IMR-90 (cell line): ENCODE measurements around the gene DNAH5. TPM values are rescaled to one million over a fixed set of nuclear protein-coding genes. Genes with fewer than 3 reads are reported as not detected.

Experiments
- ATAC-seq: fragments of 200-7000 bp; cut with Tn5 transposase; 2 replicates; pipeline ENCODE4 v1.9.1; 2020; ENCODE audit warnings: low read depth, mild to moderate bottlenecking, moderate library complexity
- BruUV-seq: library from RNA; stranded (reverse); fragments of 400-500 nt; replicated peaks from 2 replicates; lab custom pipeline; 2021; lab: Mats Ljungman, UMichigan
- CTCF ChIA-PET: fragments of 300-600 bp; formaldehyde crosslinking; extraction: SDS; loops from one replicate; lab custom pipeline; 2021; ENCODE audit warnings: antibody characterized with exemption; lab: Yijun Ruan, JAX
- POLR2A ChIA-PET: fragments of 300-600 bp; sonication (Branson Sonifier 250); formaldehyde crosslinking; loops from one replicate; lab custom pipeline; 2022; ENCODE audit warnings: antibody characterized with exemption; ENCODE audit not compliant: unreplicated experiment; lab: Charles Lee
- DNase-seq: peaks from one replicate; pipeline ENCODE4 v3.0.0; 2013
- H2AFZ ChIP-seq: replicated peaks from 2 replicates; pipeline ENCODE3; 2013; ENCODE audit warnings: low read length, mild to moderate bottlenecking; ENCODE audit not compliant: poor library complexity
- H2AK5ac ChIP-seq: 2 replicates; pipeline ENCODE4 v1.6.1; 2013; ENCODE audit warnings: low read depth, low read length, inconsistent platforms
- H2AK9ac ChIP-seq: replicated peaks from 2 replicates; pipeline ENCODE3; 2013; ENCODE audit warnings: mild to moderate bottlenecking, low read depth, low read length, moderate library complexity; ENCODE audit not compliant: poor library complexity
- H2BK120ac ChIP-seq: 2 replicates; pipeline ENCODE4 v1.6.1; 2013; ENCODE audit warnings: low read depth, low read length, inconsistent platforms
- H2BK15ac ChIP-seq: 3 replicates; pipeline ENCODE4 v1.6.1; 2013; ENCODE audit warnings: low read depth, low read length, inconsistent platforms
- H2BK20ac ChIP-seq: 2 replicates; pipeline ENCODE4 v1.6.1; 2013; ENCODE audit warnings: low read depth, mild to moderate bottlenecking, inconsistent platforms, low read length, moderate library complexity
- H2BK5ac ChIP-seq: 2 replicates; pipeline ENCODE4 v1.6.1; 2013; ENCODE audit warnings: mild to moderate bottlenecking, low read depth, low read length, inconsistent platforms; ENCODE audit not compliant: poor library complexity, severe bottlenecking
- H3K14ac ChIP-seq: replicated peaks from 2 replicates; pipeline ENCODE4 v1.6.1; 2013; ENCODE audit warnings: low read depth, low read length, inconsistent platforms
- H3K18ac ChIP-seq: 2 replicates; pipeline ENCODE4 v1.6.1; 2013; ENCODE audit warnings: low read depth, low read length, control low read depth
- H3K23ac ChIP-seq: 2 replicates; pipeline ENCODE4 v1.6.1; 2013; ENCODE audit warnings: low read depth, low read length, inconsistent platforms
- H3K27ac ChIP-seq: 2 replicates; pipeline ENCODE4 v1.5.1; 2013; ENCODE audit warnings: mild to moderate bottlenecking, control low read depth, low read length; ENCODE audit not compliant: insufficient read depth
- H3K27me3 ChIP-seq: 2 replicates; pipeline ENCODE4 v1.6.1; 2013; ENCODE audit warnings: low read length; ENCODE audit not compliant: control insufficient read depth, insufficient read depth
- H3K36me3 ChIP-seq: 2 replicates; pipeline ENCODE4 v1.6.1; 2013; ENCODE audit warnings: low read length, mixed read lengths; ENCODE audit not compliant: control insufficient read depth, insufficient read depth
- H3K4ac ChIP-seq: 2 replicates; pipeline ENCODE4 v1.6.1; 2013; ENCODE audit warnings: low read depth, low read length, inconsistent platforms
- H3K4me1 ChIP-seq: 2 replicates; pipeline ENCODE4 v1.6.1; 2013; ENCODE audit warnings: low read length, mixed read lengths; ENCODE audit not compliant: control insufficient read depth, insufficient read depth
- H3K4me2 ChIP-seq: 2 replicates; pipeline ENCODE4 v1.6.1; 2013; ENCODE audit warnings: low read depth, mild to moderate bottlenecking, control low read depth, low read length, moderate library complexity
- H3K4me3 ChIP-seq: 2 replicates; pipeline ENCODE4 v1.5.1; 2013; ENCODE audit warnings: low read depth, mild to moderate bottlenecking, control low read depth, low read length, moderate library complexity; ENCODE audit not compliant: insufficient read depth
- H3K56ac ChIP-seq: 2 replicates; pipeline ENCODE4 v1.6.1; 2013; ENCODE audit warnings: low read length, inconsistent platforms; ENCODE audit not compliant: insufficient read depth; ENCODE audit errors: extremely low read depth
- H3K79me1 ChIP-seq, 2 experiments: 2 replicates each; pipeline ENCODE4 v1.6.1; 2013; ENCODE audit warnings: low read length in 2 of 2, inconsistent platforms in 1 of 2, low read depth in 1 of 2
- H3K9ac ChIP-seq: 2 replicates; pipeline ENCODE4 v1.6.1; 2013; ENCODE audit warnings: low read depth, low read length, control low read depth
- H3K9me1 ChIP-seq: 2 replicates; pipeline ENCODE4 v1.6.1; 2013; ENCODE audit warnings: low read length, inconsistent platforms; ENCODE audit not compliant: insufficient read depth
- H3K9me3 ChIP-seq: 2 replicates; pipeline ENCODE4 v1.6.1; 2013; ENCODE audit warnings: low read length; ENCODE audit not compliant: control insufficient read depth, insufficient read depth
- H4K20me1 ChIP-seq: 2 replicates; pipeline ENCODE4 v1.6.1; 2013; ENCODE audit warnings: low read length, inconsistent platforms; ENCODE audit not compliant: insufficient read depth
- H4K5ac ChIP-seq: 2 replicates; pipeline ENCODE4 v1.6.1; 2013; ENCODE audit warnings: mild to moderate bottlenecking, low read depth, low read length, control low read depth
- H4K8ac ChIP-seq, 2 experiments: 2 replicates each; pipeline ENCODE4 v1.6.1; 2013; ENCODE audit warnings: low read depth in 2 of 2, low read length in 2 of 2, control low read depth in 1 of 2, inconsistent platforms in 1 of 2
- H4K91ac ChIP-seq: 2 replicates; pipeline ENCODE4 v1.6.1; 2013; ENCODE audit warnings: low read depth, low read length, inconsistent platforms; ENCODE audit not compliant: insufficient read depth
- MAFK ChIP-seq: IDR thresholded peaks from 2 replicates; pipeline ENCODE4 v1.6.1; 2012; ENCODE audit warnings: low read depth, low read length, improper control_type of control experiment
- MAZ ChIP-seq: IDR thresholded peaks from 2 replicates; pipeline ENCODE4 v1.6.1; 2012; ENCODE audit warnings: low read depth, mild to moderate bottlenecking, low read length, improper control_type of control experiment, moderate library complexity, borderline replicate concordance
- RFX5 ChIP-seq: IDR thresholded peaks from 2 replicates; pipeline ENCODE4 v1.8.0; 2012; ENCODE audit warnings: low read depth, mild to moderate bottlenecking, low read length, moderate library complexity
- WGBS, 2 experiments: methylation state at CpG; one replicate each; pipeline versions ENCODE4 v1.1.5 to v1.1.7; 2013; ENCODE audit warnings: missing lambda C conversion rate in 2 of 2; ENCODE audit not compliant: insufficient read length in 1 of 2; ENCODE audit errors: extremely low coverage in 2 of 2; 5-methylcytosine and 5-hydroxymethylcytosine counted together
- dilution Hi-C: fragments of 300-500 bp; cut with HindIII; formaldehyde crosslinking; loops from one replicate; pipeline ENCODE4 v1.14.3; 2018; ENCODE audit warnings: low sequenced_read_pairs; ENCODE audit not compliant: unreplicated experiment
- in situ Hi-C: fragments of 300-500 bp; cut with MboI; formaldehyde crosslinking; loops from 3 replicates; pipeline ENCODE4 v1.14.3; 2019; ENCODE audit warnings: low sequenced_read_pairs, inconsistent platforms, mixed read lengths
- intact Hi-C: fragments of 100-400 bp; cut with micrococcal nuclease; formaldehyde crosslinking; loops from 2 replicates; pipeline ENCODE4 v1.10.0; 2022
- polyA plus RNA-seq, 3 experiments: library from polyadenylated mRNA; depleted of rRNA; stranded (reverse); fragments of >200 nt; gene quantifications; 2 replicates each; pipeline ENCODE4 v1.2.3, GENCODE V29; 2012; ENCODE audit warnings: low replicate concordance in 1 of 3
- total RNA-seq: library from RNA; depleted of rRNA; stranded (reverse); fragments of >200 nt; gene quantifications from 2 replicates; pipeline ENCODE4 v1.2.3, GENCODE V29; 2012

The DNAH5 gene
- total and polyA plus RNA-seq, 2 of the 4 experiments (the other 2 are of a cell fraction), result 1.9 to 4.3 TPM

DNA sequence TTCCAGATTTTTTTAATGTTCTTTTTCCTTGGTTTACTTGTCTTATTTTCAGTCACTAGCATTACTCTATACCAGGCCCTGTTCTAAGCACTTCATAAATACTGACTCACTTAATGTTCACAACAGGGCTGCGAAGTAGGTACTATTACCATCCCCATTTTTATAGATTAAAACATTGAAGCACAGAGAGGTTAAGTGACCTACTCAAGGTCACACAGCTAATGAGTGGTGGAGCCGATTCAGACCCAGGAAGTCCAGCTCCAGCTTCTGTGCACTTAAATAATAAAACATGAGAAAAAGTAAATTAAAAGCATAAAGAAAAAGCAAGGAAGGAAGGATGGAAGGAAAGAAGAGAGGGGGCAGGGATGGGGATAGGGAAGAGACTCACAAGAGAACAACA, 45.3 kb upstream of the DNAH5 start:
- no peaks in the 10 kb centered on the region for H3K9me3 ChIP-seq
- no peak overlapping the region for H3K4me3 ChIP-seq
- H3K4me1 ChIP-seq, result peaks cover 25% of the 10 kb centered on the region
- no peaks in the 10 kb centered on the region for H3K36me3 ChIP-seq
- intact Hi-C loops (loop anchor here (2.0 to 10.0 kb wide), 5 partner anchors 119 to 657 kb away; no protein-coding TSS in a partner anchor), dilution Hi-C loops (no loop called here), in situ Hi-C loops (loop anchor here (5.0 to 25.0 kb wide), 2 partner anchors 152 to 672 kb away; partner anchors contain the start of genes OTULIN and TRIO)
- peak overlapping the region; percentile 44 to 66; a peak in 3 of 4 replicates for H4K8ac ChIP-seq
- no peak overlapping the region for H3K9ac ChIP-seq
- H4K5ac ChIP-seq, result peak overlapping the region; percentile 68
- peaks cover 36 to 72% of the 10 kb centered on the region in 2 experiments for H3K79me1 ChIP-seq
- peak overlapping the region; percentile 87 for H2AK5ac ChIP-seq
- 0 out of 2 replicates have a peak, but pooled peaks cover 4% of the 10 kb centered on the region for H4K20me1 ChIP-seq
- peak overlapping the region; percentile 80 for H3K18ac ChIP-seq
- BruUV-seq, result no TSS peak
- H3K27ac ChIP-seq, result peak overlapping the region; percentile 34
- H4K91ac ChIP-seq, result peak overlapping the region; percentile 67
- no peak for DNase-seq
- no peaks in the 10 kb centered on the region for H3K27me3 ChIP-seq
- no peak overlapping the region for H2AK9ac ChIP-seq
- H3K56ac ChIP-seq, result no peak overlapping the region
- peak overlapping the region; percentile 92 for H2BK120ac ChIP-seq
- TF ChIP-seq MAZ (no peak), MAFK (no peak), RFX5 (no peak)
- ATAC-seq, result no peak
- H3K14ac ChIP-seq, result 0 out of 2 replicates have a peak overlapping the region, but pooled peaks have one; percentile 12
- CTCF ChIA-PET, result no interaction called here
- peaks cover 16% of the 10 kb centered on the region for H3K9me1 ChIP-seq
- H3K23ac ChIP-seq, result peak overlapping the region; percentile 50; the same call in 1 of the 2 replicates
- H2BK5ac ChIP-seq, result peak overlapping the region; percentile 57
- WGBS, 2 experiments, result no CpG with 5 or more reads among the region's 2 CpGs
- H2AFZ ChIP-seq, result no peak overlapping the region
- H2BK15ac ChIP-seq, result peak overlapping the region; percentile 59; the same call in 1 of the 3 replicates
- no peak overlapping the region for H3K4me2 ChIP-seq
- POLR2A ChIA-PET, result no interaction called here
- peak overlapping the region; percentile 91 for H2BK20ac ChIP-seq
- H3K4ac ChIP-seq, result peak overlapping the region; percentile 69
